RWPE2 (cell line): ENCODE measurements around the gene FAM20C.

Experiments
- ATAC-seq: fragments of 200-7000 bp; cut with Tn5 transposase; 3 replicates; pipeline ENCODE4 v1.9.1; 2021; ENCODE audit warnings: low read depth
- DNase-seq: peaks from one replicate; pipeline ENCODE4 v3.0.0-alpha.2; 2020; ENCODE audit warnings: low spot score
- H3K27ac ChIP-seq: fragments of 450-650 bp; 2 replicates; pipeline ENCODE4 v1.5.1; 2017; ENCODE audit warnings: mild to moderate bottlenecking; ENCODE audit not compliant: poor library complexity, severe bottlenecking
- H3K27me3 ChIP-seq: fragments of 250-450 bp; sonication (Bioruptor Pico); 2 replicates; pipeline ENCODE4 v1.5.1; 2021; ENCODE audit warnings: mild to moderate bottlenecking, moderate library complexity; ENCODE audit not compliant: insufficient read depth, poor library complexity, severe bottlenecking
- H3K36me3 ChIP-seq: fragments of 250-450 bp; sonication (Bioruptor Pico); 2 replicates; pipeline ENCODE4 v1.5.1; 2020; ENCODE audit warnings: low read depth, mild to moderate bottlenecking, moderate library complexity
- H3K4me1 ChIP-seq: fragments of 250-450 bp; sonication (Bioruptor Pico); 2 replicates; pipeline ENCODE4 v1.5.1; 2021; ENCODE audit warnings: mild to moderate bottlenecking, moderate library complexity; ENCODE audit not compliant: insufficient read depth, poor library complexity, severe bottlenecking
- H3K4me3 ChIP-seq: fragments of 250-450 bp; sonication (Bioruptor Pico); 2 replicates; pipeline ENCODE4 v1.5.1; 2021; ENCODE audit warnings: mild to moderate bottlenecking, moderate library complexity; ENCODE audit not compliant: severe bottlenecking
- H3K9me3 ChIP-seq: fragments of 250-450 bp; sonication (Bioruptor Pico); 2 replicates; pipeline ENCODE4 v1.5.1; 2021; ENCODE audit warnings: mild to moderate bottlenecking, moderate library complexity; ENCODE audit not compliant: severe bottlenecking
- TF ChIP-seq, protein P1 (sequence below): fragments of 450-650 bp; IDR thresholded peaks from one replicate; pipeline ENCODE4 v1.5.1; 2017; ENCODE audit warnings: mild to moderate bottlenecking, moderate library complexity; ENCODE audit not compliant: poor library complexity, severe bottlenecking

The FAM20C gene

DNA sequence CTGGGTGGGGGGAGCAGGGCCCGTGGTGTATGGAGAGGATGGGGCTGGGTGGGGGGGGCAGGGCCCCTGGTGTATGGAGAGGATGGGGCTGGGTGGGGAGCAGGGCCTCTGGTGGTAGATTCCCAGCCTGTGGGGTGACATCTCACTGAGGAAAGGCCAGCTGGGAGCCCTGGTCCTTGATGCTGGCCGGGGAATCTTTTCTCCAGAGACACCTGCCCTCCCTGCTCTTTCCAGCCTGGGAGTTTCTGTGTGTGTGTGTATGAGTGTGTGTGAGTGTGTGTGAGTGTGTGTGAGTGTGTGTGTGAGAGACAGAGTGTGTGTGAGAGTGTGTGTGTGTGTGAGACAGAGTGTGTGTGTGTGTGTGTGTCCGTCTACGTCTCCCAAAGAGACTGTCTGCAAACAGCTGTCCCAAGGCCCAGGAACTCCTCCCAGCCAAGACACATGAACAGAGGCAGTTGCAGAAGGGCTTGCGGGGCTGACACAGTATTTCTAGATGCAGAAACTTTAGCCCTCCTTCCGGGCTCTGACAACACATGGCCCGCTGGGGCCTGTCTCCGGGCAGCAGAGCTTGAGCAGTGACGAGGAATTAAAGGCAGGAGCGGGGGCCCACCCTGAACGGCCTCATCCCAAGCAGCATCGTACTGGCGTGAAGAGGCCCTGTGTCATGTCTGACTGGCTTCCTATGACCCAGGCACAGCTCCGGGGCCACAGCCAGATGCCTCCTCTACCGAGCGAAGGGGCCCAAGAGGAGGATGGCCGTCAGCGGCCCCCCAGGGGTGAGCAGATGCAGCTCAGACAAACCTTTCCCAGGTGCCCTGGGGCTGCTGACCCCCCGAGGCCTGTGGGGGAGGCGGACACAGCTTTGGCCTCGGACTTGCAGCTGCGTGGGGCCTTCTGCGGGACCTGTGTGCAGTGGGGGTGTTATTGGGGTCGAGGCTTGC, 24.3 kb downstream of the FAM20C start:
- H3K27ac ChIP-seq = no peak overlapping the region
- TF ChIP-seq, protein P1, sequence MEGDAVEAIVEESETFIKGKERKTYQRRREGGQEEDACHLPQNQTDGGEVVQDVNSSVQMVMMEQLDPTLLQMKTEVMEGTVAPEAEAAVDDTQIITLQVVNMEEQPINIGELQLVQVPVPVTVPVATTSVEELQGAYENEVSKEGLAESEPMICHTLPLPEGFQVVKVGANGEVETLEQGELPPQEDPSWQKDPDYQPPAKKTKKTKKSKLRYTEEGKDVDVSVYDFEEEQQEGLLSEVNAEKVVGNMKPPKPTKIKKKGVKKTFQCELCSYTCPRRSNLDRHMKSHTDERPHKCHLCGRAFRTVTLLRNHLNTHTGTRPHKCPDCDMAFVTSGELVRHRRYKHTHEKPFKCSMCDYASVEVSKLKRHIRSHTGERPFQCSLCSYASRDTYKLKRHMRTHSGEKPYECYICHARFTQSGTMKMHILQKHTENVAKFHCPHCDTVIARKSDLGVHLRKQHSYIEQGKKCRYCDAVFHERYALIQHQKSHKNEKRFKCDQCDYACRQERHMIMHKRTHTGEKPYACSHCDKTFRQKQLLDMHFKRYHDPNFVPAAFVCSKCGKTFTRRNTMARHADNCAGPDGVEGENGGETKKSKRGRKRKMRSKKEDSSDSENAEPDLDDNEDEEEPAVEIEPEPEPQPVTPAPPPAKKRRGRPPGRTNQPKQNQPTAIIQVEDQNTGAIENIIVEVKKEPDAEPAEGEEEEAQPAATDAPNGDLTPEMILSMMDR = no peak
- no peak for DNase-seq
- H3K27me3 ChIP-seq = no peaks in the 10 kb centered on the region
- H3K4me3 ChIP-seq = no peak overlapping the region
- H3K4me1 ChIP-seq = peaks cover 9% of the 10 kb centered on the region
- H3K9me3 ChIP-seq = no peaks in the 10 kb centered on the region
- no peak for ATAC-seq
- H3K36me3 ChIP-seq = peaks cover 13% of the 10 kb centered on the region

DNA sequence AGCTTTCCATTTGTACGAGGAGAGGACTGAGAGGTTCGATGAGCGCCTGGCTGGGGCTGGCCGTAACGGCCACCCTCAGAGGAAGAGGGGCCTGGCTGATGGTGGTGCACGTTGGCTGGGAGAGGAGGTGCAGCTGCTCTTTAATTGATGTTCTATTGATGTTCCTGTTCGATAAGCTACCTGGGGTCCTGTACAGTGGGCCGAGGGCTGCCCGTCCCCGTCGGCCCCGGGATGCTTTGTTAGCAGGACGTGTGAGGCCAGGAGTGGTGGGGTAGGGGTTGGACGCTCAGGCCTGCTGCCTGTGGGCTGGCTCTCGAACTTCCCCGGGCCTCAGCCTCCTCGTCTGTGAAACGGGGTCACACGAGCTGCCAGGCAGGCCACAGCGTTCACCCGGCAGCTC, 25.4 kb downstream of the FAM20C start:
- Histone ChIP-seq H3K36me3 (peaks cover 7% of the 10 kb centered on the region), H3K4me3 (no peak overlapping the region), H3K4me1 (peaks cover 9% of the 10 kb centered on the region), H3K27ac (no peak overlapping the region), H3K27me3 (no peaks in the 10 kb centered on the region), H3K9me3 (no peaks in the 10 kb centered on the region)
- TF ChIP-seq, protein P1 = no peak
- no peak for ATAC-seq
- DNase-seq = no peak

DNA sequence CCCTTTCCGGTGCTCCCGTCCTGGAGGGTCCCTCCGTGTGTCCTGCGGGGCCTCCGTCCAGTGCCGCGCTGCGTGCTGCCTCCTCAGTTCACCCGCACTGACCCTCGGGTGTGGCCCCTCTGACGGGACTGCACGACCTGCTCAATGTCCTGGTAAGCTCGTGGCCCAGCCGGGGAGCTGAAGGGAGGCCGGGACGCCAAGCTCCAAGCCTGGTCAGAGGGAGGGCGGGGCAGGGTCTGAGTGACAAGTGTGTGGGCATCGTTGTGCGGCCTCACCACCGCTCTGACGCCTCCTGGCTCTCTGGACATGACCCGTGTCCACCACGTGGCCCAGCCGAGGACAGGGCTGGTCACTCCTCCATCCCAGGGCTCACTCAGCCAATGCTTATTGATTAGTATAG, 25.9 kb downstream of the FAM20C start:
- Histone ChIP-seq H3K27ac (no peak overlapping the region), H3K4me3 (no peak overlapping the region), H3K36me3 (peaks cover 7% of the 10 kb centered on the region), H3K9me3 (no peaks in the 10 kb centered on the region), H3K4me1 (peaks cover 9% of the 10 kb centered on the region), H3K27me3 (no peaks in the 10 kb centered on the region)
- DNase-seq (no peak), ATAC-seq (no peak)
- TF ChIP-seq, protein P1 = no peak

DNA sequence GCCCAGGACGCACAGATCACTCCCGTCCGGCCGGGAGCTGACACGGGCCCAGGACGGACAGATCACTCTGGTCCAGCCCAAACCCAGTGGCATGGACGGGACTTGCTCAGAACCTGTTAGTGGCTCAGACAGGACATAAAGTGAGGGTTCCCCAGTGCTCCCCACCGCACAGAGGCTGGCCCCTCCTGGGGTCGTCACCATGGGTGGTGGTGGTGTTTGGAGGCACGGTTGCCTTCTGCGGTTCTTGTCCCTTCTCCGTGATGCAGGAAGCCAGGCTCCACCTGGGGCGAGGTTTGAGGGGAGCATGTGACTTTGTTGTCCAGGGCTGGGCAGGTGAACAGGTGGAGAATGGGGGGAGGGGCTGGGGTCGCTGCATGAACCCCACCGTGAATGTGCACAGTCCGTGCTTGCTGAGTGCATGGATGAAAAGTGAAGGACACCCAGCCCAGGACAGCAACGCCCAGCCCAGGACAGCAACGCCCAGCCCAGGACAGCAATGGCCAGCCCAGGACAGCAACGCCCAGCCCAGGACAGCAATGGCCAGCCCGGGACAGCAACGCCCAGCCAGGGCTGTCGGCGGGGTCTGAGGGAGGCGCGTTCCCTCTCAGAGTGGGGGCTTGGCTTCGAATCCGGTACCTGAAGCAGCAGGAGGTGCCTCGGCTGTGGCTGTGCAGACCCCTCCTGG, 26.7 kb downstream of the FAM20C start:
- Histone ChIP-seq H3K27ac (no peak overlapping the region), H3K27me3 (no peaks in the 10 kb centered on the region), H3K9me3 (no peaks in the 10 kb centered on the region), H3K4me1 (peaks cover 9% of the 10 kb centered on the region), H3K36me3 (no peaks in the 10 kb centered on the region; the same call in none of the 2 replicates), H3K4me3 (no peak overlapping the region)
- no peak for DNase-seq
- ATAC-seq = no peak
- TF ChIP-seq, protein P1 = no peak
